NCI-H1092 treated with DMSO at 0.1 percent for 48 hours (cell line): ENCODE results near the gene PIP4K2A.

Experiments
- DNase-seq: peaks from one replicate; lab custom pipeline; 2025; lab: John Stamatoyannopoulos, UW

PIP4K2A gene

GRCh38 chr10:22599048-22599561 lies 115.3 kb downstream of the PIP4K2A start:
- no peak for DNase-seq

- no peak for DNase-seq
These were observed 115.9 kb downstream of the PIP4K2A start for GRCh38 chr10:22598478-22598877.

DNA sequence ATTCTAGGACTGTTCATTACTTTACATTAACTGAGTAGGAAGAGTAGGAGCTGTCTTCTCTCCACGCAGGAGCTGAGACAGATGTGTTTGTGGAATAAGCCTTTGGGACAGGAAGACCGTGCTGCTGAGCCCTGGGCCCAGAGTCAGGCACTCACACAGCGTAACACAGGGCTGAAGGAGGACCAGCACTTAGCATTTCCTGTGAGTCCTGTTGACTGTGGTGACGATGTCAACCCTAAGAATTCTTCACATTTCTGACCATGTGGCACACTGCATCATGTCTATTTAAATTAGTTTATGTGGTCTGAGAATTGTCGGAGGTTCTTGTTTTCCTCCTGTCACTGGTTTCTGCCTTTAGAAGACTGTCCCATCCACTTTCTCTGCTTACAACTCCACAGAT lies 117.2 kb downstream of the PIP4K2A start:
- DNase-seq, result no peak

DNA sequence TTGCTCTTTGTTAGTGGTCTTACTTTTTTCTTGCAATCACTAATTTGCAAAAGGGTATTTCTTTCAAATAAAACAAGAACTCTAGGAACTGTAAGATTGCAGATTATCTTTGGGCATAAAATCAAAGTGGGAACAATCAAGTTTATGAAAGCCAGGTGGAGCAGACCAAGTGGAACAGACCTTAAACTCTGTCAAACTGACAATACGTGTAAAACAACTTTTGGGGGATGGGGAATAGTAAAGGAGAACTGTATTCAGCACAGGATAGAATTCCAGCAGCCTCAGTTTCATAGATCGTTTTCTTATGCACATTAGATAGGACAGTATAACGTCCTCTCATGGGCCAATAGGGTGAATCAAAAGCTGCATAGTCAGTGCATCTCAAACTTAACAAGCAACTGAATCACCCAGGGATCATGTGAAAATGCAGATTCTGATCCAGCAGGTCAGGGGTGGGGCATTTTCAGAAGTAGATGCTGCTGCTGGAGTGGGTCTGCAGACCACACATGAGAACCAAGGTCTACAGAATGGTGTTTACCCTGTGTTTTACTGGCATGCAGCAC lies 120.7 kb downstream of the PIP4K2A start:
- no peak for DNase-seq

GRCh38 chr10:22593026-22593425 lies 121.4 kb downstream of the PIP4K2A start:
- DNase-seq, result no peak

DNA sequence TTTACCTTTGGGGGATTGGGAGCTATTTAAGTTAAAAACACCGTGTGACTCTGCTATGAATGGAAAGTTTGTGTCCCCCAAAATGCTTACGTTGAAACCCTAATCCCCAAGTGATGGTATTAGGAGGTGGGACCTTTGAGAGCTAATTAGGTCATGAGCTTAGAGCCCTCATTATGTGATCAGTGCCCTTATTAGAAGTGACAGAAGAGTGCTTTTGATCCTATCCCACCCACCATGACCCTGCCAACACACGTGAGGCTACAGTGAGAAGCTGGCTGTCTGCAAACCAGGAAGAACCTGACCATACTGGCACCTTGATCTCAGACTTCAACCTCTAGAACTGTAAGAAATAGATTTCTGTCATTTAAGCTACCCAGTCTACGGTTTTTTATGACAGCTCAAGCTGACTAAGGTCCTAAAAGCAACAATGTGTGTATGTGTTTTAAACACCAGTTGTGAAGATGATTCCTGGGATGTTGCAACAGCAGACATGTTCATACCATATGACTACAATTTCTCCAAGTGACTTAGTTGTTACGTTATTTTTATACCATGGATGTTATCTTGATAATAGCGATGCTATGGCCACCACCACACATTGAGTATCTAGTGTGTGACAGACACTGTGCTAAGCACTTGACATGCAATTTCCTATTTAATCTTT lies 124.4 kb downstream of the PIP4K2A start:
- DNase-seq, result no peak

DNA sequence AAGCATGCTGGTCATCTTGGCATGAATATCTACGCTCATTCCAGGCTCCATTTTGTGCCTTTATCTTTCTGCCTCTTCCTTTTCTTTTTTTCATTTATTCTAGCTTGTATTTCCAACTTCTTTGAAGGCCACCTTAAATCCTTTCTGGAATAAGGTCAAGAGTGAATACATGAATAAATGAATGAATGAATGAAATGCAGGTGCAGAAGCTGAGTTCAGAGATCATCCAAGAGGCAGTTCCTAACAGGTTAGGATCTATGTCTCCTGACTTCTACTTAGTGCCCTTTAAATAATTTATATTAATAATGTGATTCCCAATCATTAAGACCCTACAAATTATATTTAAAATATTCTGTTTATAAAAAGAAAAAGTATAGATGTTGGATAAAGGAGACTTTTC lies 125.9 kb downstream of the PIP4K2A start:
- no peak for DNase-seq

DNA sequence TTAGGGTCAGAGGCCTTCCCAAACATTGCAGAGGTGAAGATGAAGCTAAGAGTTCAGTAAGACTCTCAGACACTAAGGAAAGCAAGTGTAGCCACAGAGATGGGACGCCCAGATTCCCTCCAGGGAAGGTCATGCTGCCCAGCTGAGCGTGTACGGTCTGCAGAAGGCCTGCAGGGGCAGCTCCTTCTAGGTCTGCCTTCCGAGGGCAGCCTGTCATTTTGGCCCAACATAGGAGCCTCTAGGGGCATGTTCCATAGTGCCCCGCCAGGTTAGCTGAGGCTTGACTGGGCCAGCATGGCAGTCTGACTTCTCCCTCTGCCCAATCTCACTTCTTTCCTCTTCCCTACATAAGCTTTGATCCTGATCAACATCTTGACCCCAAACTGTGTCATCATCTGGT lies 130.7 kb downstream of the PIP4K2A start:
- no peak for DNase-seq

DNA sequence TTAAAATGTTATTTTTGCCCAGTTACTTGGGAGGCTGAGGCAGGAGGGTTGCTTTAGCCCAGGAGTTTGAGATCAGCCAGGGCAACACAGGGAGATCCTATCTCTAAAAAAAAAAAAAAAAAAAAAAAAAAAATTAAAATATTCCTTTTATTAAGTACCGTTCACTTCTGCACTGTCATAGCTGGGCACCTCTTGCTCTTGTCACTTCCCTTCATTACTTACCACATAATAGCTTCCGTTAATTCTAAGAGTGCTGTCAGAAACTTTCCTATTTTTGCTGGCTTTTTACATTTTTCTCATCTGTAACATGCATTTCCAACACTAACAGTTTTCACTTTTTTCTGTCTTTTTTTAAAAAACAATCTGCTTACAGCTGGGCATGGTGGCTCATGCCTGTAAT lies 132.9 kb downstream of the PIP4K2A start:
- DNase-seq, result no peak

DNA sequence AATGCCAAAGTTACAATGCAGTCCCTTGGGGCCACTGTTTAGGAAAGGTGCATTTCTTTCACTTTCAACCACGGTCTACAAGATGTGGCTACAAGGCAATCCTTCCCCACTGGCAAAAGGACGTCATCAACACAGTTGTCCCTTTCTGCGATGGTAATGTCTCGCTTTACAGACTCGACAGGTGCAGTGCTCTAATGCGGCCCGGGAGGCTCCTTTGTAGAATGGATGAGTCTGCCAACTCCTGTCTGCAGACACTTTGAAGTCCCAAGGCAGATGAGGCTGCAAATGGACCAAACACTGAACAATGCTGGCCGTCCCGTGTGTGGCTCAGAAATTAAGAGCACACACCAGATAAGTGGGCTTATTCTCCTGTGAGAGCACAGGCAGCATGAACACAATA lies 133.7 kb downstream of the PIP4K2A start:
- no peak for DNase-seq

DNA sequence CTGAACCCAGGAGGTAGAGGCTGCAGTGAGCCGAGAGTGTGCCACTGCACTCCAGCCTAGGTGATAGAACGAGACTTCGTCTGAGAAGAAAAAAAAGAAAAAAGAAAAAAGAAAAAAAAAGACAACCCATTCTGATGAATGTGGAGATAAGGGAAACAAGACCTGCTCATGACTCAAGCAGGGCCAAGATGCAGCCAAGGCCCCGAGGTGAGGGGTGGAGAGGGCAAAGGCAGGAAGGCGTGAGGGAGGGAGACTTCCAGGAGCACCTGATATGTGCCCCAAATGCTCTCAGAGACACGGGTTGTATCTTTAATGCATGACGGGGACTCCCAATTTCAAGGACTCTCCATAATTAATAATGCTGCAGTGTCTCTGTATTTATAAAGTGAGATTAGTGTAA lies 134.6 kb downstream of the PIP4K2A start:
- DNase-seq, result no peak

DNA sequence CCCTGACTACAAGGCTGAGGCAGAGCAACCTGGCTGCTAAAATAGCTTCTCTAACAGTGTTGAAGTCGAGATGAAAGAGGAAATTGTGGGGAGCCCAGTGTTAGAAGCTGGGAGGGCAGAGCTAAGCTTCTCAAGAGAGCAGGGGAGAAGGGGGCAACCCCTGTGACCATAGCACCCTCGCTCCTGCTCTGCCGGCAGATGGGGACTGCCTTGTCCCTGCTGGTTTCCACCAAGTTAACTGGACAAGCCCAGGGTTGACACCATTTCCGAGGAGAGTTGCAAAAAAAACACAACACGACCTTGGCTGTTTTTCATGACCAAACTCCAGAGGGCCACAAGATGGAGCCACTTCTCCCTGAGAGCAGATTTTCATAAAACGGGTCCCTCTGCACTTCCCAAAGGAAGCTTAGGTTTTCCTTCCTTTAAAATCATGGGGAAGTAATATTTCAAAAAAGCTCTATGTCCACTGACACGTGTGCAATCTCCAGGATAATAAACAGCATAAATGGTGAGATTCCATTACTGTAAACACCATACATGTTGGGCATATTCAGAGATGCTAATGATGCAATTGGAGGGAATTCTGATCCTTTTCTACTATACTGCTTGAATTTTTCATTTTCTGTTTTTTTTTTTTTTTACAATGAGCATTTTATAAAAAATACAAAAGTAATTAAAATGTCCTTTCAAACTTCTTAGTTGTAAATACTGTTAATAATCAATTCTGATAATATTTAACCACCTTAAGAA lies 140.4 kb downstream of the PIP4K2A start:
- DNase-seq, result no peak

GRCh38 chr10:22570733-22571430 lies 143.5 kb downstream of the PIP4K2A start:
- no peak for DNase-seq

DNA sequence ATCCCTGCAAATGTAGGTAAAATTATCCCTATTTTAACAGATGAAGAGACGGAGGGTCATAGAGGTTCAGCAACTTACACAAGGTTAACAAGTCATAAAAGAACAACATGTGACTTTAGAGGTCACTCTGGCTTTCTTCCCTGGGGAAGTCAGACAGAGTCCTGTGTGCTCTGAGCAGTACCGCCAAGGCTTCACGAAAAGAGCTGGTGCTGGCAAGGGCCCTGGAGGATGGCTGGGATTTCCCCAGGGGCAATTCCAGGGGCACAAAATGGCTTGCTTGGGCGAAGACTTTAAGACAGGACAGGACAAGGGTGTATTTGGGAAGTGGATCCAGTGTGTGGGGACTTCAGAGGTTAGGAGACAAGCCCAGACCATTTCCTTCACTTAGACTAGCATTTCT lies 144.1 kb downstream of the PIP4K2A start:
- no peak for DNase-seq

GRCh38 chr10:22568928-22569327 lies 145.4 kb downstream of the PIP4K2A start:
- DNase-seq, result no peak

DNA sequence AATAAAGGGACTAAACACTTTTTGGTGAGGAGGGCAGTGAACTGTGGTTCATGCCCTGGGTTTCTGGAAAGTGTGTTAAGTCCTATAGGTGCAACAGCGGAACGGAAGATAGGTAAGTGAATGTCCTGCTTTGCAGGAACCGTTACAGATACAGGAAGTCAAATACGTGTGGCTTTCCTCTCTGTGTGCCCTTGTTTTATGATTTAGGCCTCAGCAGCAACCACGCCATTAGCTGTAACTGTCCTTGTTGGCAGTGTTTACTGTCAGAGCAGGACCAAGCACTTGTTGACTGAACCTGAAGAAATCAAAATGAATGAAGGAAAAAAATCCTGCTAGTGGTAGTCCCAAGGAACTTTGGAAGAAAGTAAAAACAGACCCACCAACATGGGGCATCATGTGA lies 150.3 kb downstream of the PIP4K2A start:
- DNase-seq, result no peak

DNA sequence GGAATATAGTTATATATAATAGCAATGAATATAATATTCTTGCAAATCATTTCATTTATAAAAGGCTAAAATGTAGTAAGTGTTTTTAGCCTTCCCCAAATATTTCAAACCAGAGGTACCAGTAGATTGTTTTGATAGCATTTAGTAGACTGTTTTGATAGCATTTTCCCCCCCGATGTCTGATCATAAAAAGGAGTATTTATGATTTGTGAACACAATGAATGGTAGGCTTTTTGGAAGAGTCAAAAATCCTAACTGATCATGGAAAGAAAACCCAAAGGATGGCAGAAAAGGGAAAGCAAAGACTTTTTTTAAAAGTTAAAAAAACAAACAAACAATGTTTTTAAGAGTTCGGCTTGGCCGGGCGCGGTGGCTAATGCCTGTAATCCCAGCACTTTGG lies 152.5 kb downstream of the PIP4K2A start:
- DNase-seq, result no peak

DNA sequence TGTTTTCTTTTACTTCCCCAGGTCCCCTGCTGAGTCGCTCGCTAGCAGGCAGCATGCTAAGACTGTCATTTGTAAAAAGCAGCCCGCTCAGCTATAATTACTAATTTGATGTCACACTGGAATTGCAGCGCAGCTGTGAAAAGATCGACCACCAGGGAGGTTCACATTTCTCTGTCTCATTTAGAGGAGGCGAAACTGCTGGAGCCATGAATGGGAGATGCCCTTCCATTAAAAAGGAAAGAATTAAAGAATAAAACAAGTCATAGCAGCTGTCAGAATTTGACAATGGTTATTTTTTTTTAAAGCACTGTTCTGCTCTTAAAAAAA lies 153.5 kb downstream of the PIP4K2A start:
- DNase-seq, result peak; percentile 16

DNA sequence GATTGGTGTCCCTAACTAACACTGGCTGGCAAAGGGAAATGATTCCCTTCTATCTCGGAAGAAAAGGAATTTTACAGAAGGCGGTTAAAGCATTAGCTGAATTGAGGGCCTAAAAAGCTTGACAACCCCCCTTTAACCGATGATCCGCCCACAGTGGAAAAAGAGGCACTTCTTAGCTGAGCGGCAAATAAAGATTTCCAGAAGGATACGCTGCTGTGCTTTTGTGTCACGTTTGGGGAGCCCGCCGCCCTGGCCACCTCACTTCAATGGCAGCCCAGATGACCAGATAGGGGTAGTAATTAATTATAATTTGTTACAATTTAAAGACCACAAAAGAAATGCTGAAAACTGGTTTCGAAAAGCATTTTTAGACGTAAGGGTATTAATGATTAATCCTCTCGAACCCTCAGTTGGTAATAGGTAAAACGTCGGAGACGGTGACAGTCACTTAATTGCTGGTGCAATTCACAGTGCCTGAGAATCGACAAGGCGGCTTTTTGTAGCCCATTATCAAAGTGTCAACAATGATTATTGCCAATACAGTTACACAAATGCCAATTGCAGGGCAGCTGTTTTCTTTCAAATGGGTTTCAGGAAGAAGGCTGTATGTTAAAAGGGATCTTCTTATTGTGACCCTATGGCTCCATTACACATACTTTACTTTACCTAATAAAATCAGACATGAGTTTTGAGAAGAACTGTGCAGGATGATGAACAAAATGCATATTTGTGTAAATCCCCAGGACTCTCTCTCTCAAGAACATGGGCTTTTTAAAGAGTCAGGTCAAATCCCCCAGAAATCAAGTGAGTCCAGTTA lies 154.1 kb downstream of the PIP4K2A start:
- no peak for DNase-seq

DNA sequence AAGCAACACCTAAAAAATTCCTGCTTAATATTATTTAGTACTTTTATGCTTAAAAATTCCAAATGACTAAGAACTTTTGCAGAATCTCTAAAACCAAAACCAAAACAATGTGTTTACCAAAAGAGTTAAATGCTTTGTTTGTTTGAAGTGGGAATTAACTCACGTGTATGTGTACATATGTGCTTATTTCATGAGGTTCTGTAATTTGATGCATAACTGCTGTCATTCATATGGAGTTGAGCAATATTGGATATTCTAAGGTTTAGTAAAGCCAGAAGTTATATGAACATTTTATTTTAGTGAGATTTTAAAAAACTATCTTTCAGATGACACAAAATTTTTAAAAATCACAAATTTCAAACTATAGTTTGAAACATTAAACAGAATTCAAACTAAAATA lies 157.1 kb downstream of the PIP4K2A start:
- no peak for DNase-seq

- DNase-seq, result no peak
These were observed 157.6 kb downstream of the PIP4K2A start for GRCh38 chr10:22556774-22557173.
